ENCODE data around the gene FRMPD2.
"Not testable (repeated sequence)": the region's sequence is repeated elsewhere in the genome, so short reads cannot be mapped to it uniquely, and the experiment has no call there.

DNA sequence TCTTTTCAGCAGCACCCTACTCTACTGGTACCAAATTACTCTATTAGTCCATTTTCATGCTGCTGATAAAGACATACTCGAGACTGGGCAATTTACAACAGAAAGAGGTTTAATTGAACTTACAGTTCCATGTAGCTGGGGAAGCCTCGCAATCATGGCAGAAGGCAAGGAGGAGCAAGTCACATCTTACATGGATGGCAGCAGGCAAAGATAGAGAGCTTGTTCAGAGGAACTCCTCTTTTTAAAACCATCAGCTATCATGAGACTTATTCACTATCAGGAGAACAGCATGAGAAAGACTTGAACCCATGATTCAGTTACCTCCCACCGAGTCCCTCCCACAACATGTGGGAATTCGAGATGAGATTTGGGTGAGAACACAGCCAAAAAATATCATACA is 7.2 kb upstream of the FRMPD2 start:
- TF ChIP-seq CTCF, POLR2A (IDR thresholded peaks at IDR 0.05): not testable (repeated sequence)
